ENCODE measurements around the gene RSPH9.

- TF ChIP-seq MAX (IDR thresholded peaks at IDR 0.05; ENCODE audit: low read depth, low read length) (no peak), CTCF (IDR thresholded peaks at IDR 0.05; ENCODE audit: low read depth, low read length) (no peak), POLR2A (IDR thresholded peaks at IDR 0.05; ENCODE audit: extremely low read depth, insufficient read length) (no peak)
These were observed 72.6 kb downstream of the RSPH9 start for GRCh38 chr6:43717389-43717788.
